Fibroblast of lung (primary cell): ENCODE data around the gene CRYBB2. TPM values are rescaled to one million over a fixed set of nuclear protein-coding genes. Genes with fewer than 3 reads are reported as not detected.

Experiments
- DNase-seq, 2 donors: peaks; one replicate each; pipeline versions ENCODE4 v3.0.0 to v3.0.0-alpha.2; 2010; ENCODE audit warnings: low read depth in 2 of 2
- H2AFZ ChIP-seq: 2 replicates; pipeline ENCODE4 v1.5.1; 2012; ENCODE audit warnings: low read length, control low read depth, inconsistent platforms
- H3K27ac ChIP-seq: 2 replicates; pipeline ENCODE4 v1.5.1; 2011; ENCODE audit warnings: low read length, control low read depth; ENCODE audit not compliant: insufficient read depth
- H3K27me3 ChIP-seq: 2 replicates; pipeline ENCODE4 v1.5.1; 2011; ENCODE audit warnings: mild to moderate bottlenecking, low read length; ENCODE audit not compliant: control insufficient read depth, insufficient read depth
- H3K36me3 ChIP-seq: 2 replicates; pipeline ENCODE4 v1.5.1; 2011; ENCODE audit warnings: low read length; ENCODE audit not compliant: control insufficient read depth, insufficient read depth
- H3K4me1 ChIP-seq: 2 replicates; pipeline ENCODE4 v1.5.1; 2011; ENCODE audit warnings: low read length; ENCODE audit not compliant: control insufficient read depth, insufficient read depth; ENCODE audit errors: extremely low read depth
- H3K4me2 ChIP-seq: 2 replicates; pipeline ENCODE4 v1.5.1; 2011; ENCODE audit warnings: low read length, control low read depth; ENCODE audit not compliant: insufficient read depth; ENCODE audit errors: extremely low read depth
- H3K4me3 ChIP-seq, 4 experiments: fragments of 200-600 bp in 1 of 4; sonication (generic) in 1 of 4; replicated peaks in 1 of 4; 2 replicates each; pipeline ENCODE4 v1.5.1; 2011 to 2016; ENCODE audit warnings: low read length in 4 of 4, low read depth in 3 of 4, mild to moderate bottlenecking in 3 of 4, control low read depth in 2 of 4, inconsistent platforms in 1 of 4, mixed read lengths in 1 of 4; ENCODE audit not compliant: insufficient read depth in 1 of 4; ENCODE audit errors: control extremely low read depth in 1 of 4
- H3K79me2 ChIP-seq: 2 replicates; pipeline ENCODE4 v1.5.1; 2012; ENCODE audit warnings: mild to moderate bottlenecking, low read length, inconsistent platforms; ENCODE audit not compliant: control insufficient read depth, insufficient read depth
- H3K9ac ChIP-seq: 2 replicates; pipeline ENCODE4 v1.5.1; 2011; ENCODE audit warnings: mild to moderate bottlenecking, low read length, control low read depth; ENCODE audit not compliant: insufficient read depth
- H3K9me3 ChIP-seq: 2 replicates; pipeline ENCODE4 v1.5.1; 2012; ENCODE audit warnings: low read depth, low read length; ENCODE audit not compliant: control insufficient read depth, insufficient read depth
- H4K20me1 ChIP-seq: 2 replicates; pipeline ENCODE4 v1.5.1; 2011; ENCODE audit warnings: low read length; ENCODE audit not compliant: control insufficient read depth, insufficient read depth; ENCODE audit errors: extremely low read depth
- CTCF ChIP-seq, 2 donors: IDR thresholded peaks in 1 of 2; conservative IDR thresholded peaks in 1 of 2; 1 replicate in 1 of 2; 2 replicates in 1 of 2; pipeline ENCODE4 v1.5.1; 2011 to 2012; ENCODE audit warnings: low read length in 2 of 2, control low read depth in 1 of 2, inconsistent platforms in 1 of 2, low read depth in 1 of 2, mild to moderate bottlenecking in 1 of 2
- EZH2 ChIP-seq: IDR thresholded peaks from 2 replicates; pipeline ENCODE4 v1.5.1; 2012; ENCODE audit warnings: low read length, control low read depth, mild to moderate bottlenecking; ENCODE audit errors: missing control alignments
- polyA minus RNA-seq: library from RNA; depleted of rRNA, polyadenylated mRNA; stranded (reverse); fragments of >200 nt; gene quantifications from 2 replicates; pipeline ENCODE4 v1.2.3, GENCODE V29; 2011; ENCODE audit warnings: low replicate concordance
- polyA plus RNA-seq, 2 donors: library from polyadenylated mRNA; depleted of rRNA in 1 of 2; stranded (reverse) in 1 of 2; unstranded in 1 of 2; fragments of >200 nt; gene quantifications; 2 replicates each; pipeline ENCODE4 v1.2.1, GENCODE V29; 2011 to 2012; ENCODE audit warnings: missing spikeins in 1 of 2
- total RNA-seq: library from RNA; depleted of rRNA; stranded (reverse); fragments of >200 nt; gene quantifications from 2 replicates; pipeline ENCODE4 v1.2.1, GENCODE V29; 2014

CRYBB2 gene
- total RNA-seq, result not detected in 2 replicates
- polyA plus RNA-seq, result not detected in 2 replicates
- polyA plus RNA-seq (2012), result not detected in 2 replicates
- not detected in 2 replicates for polyA minus RNA-seq

- no peaks in the 10 kb centered on the region for H3K4me1 ChIP-seq
- no peak for DNase-seq
- H3K4me2 ChIP-seq, result no peak within 1 kb of the TSS
- H3K9me3 ChIP-seq, result no peaks in the 10 kb centered on the region
- no peak within 1 kb of the TSS for H3K27ac ChIP-seq
- H3K4me3 ChIP-seq, result no peak within 1 kb of the TSS
- H3K36me3 ChIP-seq, result no peaks in the 10 kb centered on the region
- no peaks in the 10 kb centered on the region for H4K20me1 ChIP-seq
- H2AFZ ChIP-seq, result no peak within 1 kb of the TSS
- TF ChIP-seq CTCF (conservative IDR thresholded peaks at IDR 0.05 in 1 of 2, IDR thresholded peaks at IDR 0.05 in 1 of 2; ENCODE audit: low read depth in 1 of 2, low read length in 2 of 2) (no peak), EZH2 (no peak)
- H3K27me3 ChIP-seq, result no peaks in the 10 kb centered on the region
- H3K79me2 ChIP-seq, result no peaks in the 10 kb centered on the region
- no peak within 1 kb of the TSS for H3K9ac ChIP-seq
Observed at GRCh38 chr22:25219211-25219689, at the start of gene CRYBB2. CRYBB2 (plus strand) TSS chr22:25219639; CDS start chr22:25221430, 1,791 bp downstream.

- no peaks in the 10 kb centered on the region for H3K79me2 ChIP-seq
- H3K27ac ChIP-seq, result no peak overlapping the region
- no peaks in the 10 kb centered on the region for H3K36me3 ChIP-seq
- H3K27me3 ChIP-seq, result no peaks in the 10 kb centered on the region
- no peak overlapping the region for H3K9ac ChIP-seq
- no peak overlapping the region for H3K4me3 ChIP-seq
- H2AFZ ChIP-seq, result no peak overlapping the region
- no peaks in the 10 kb centered on the region for H4K20me1 ChIP-seq
- DNase-seq, result no peak
- H3K4me2 ChIP-seq, result no peak overlapping the region
- H3K4me1 ChIP-seq, result no peaks in the 10 kb centered on the region
- TF ChIP-seq CTCF (conservative IDR thresholded peaks at IDR 0.05 in 1 of 2, IDR thresholded peaks at IDR 0.05 in 1 of 2; ENCODE audit: low read depth in 1 of 2, low read length in 2 of 2) (no peak), EZH2 (no peak)
- no peaks in the 10 kb centered on the region for H3K9me3 ChIP-seq
Observed at GRCh38 chr22:25170426-25170980, 48.9 kb upstream of the CRYBB2 start.

- H3K9me3 ChIP-seq, result no peaks in the 10 kb centered on the region
- TF ChIP-seq EZH2, result no peak
- no peak for TF ChIP-seq CTCF (conservative IDR thresholded peaks at IDR 0.05 in 1 of 2, IDR thresholded peaks at IDR 0.05 in 1 of 2; ENCODE audit: low read depth in 1 of 2, low read length in 2 of 2)
- H4K20me1 ChIP-seq, result no peaks in the 10 kb centered on the region
- H3K36me3 ChIP-seq, result no peaks in the 10 kb centered on the region
- no peak overlapping the region for H3K4me2 ChIP-seq
- H3K27me3 ChIP-seq, result no peaks in the 10 kb centered on the region
- H3K4me1 ChIP-seq, result no peaks in the 10 kb centered on the region
- H2AFZ ChIP-seq, result no peak overlapping the region
- H3K9ac ChIP-seq, result no peak overlapping the region
- no peak overlapping the region for H3K4me3 ChIP-seq
- H3K79me2 ChIP-seq, result no peaks in the 10 kb centered on the region
- no peak for DNase-seq
- no peak overlapping the region for H3K27ac ChIP-seq
Observed at GRCh38 chr22:25172153-25172552, 47.3 kb upstream of the CRYBB2 start.
